ENCODE measurements around the gene VSTM2L.

DNA sequence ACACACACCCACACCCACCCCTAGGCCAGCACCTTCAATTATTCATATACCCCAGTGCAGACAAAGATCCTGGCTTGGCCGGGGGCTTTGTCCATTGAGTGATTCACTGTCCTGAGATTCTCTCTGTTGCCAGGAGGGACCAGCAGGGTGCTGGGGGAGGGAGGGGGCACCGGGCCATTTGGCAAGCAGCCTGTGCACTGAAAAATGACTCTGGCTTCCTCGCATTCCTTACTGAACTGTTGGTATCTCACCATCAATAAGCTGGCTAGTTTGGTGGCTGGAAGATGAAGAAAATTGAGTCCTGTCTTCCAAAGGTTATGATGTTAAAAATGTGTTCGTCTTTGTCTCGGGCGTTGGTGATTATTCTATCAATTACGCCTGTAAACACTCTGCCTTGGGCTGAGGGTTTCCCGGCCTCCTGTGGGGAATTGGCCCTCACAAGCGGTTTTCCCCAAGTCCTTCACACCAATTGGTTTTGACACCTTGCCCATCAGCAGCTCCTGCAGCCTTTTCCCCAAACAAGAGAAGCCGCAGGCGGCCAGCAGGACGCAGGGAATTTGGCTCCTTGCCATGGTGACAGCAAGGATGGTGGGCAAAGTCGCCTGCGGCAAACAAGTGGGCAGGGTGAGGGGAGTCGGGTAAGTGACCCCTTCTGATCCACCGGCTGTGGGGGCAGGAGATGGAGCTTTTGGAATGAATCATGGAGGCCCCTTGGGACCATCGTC is 4.9 kb downstream of the VSTM2L start:
- TF ChIP-seq POLR2AphosphoS5 (IDR thresholded peaks at IDR 0.05; ENCODE audit: borderline replicate concordance, low read depth, low read length): no peak
- no peak for TF ChIP-seq EZH2 (IDR thresholded peaks at IDR 0.05)

Data from SK-N-MC (cell line).